Breast epithelium (tissue), 4 donors: ENCODE measurements around the gene PTPN21. TPM values are rescaled to one million over a fixed set of nuclear protein-coding genes. Genes with fewer than 3 reads are reported as not detected.

ENCODE experiments used
- DNase-seq, 2 donors: peaks; one replicate each; pipeline ENCODE4 v3.0.0-alpha.2; 2019; ENCODE audit warnings: low spot score in 2 of 2
- H3K27ac ChIP-seq, 2 donors: fragments of 200-600 bp; sonication (generic) in 1 of 2; one replicate each; pipeline ENCODE4 v1.5.1; 2016 to 2019; ENCODE audit warnings: mild to moderate bottlenecking in 1 of 2
- H3K27me3 ChIP-seq, 2 donors: fragments of 200-600 bp; sonication (generic) in 1 of 2; one replicate each; pipeline versions ENCODE4 v1.5.1 to v1.6.0; 2017 to 2019; ENCODE audit warnings: control low read depth in 1 of 2, mild to moderate bottlenecking in 1 of 2
- H3K36me3 ChIP-seq: fragments of 200-600 bp; one replicate; pipeline ENCODE4 v1.5.1; 2019
- H3K4me1 ChIP-seq, 2 donors: fragments of 200-600 bp; sonication (generic); one replicate each; pipeline ENCODE4 v1.5.1; 2016 to 2019; ENCODE audit warnings: control low read depth in 1 of 2
- H3K4me3 ChIP-seq, 3 donors: fragments of 200-600 bp; sonication (generic); 1 replicate in 2 of 3; 2 replicates in 1 of 3; pipeline ENCODE4 v1.5.1; 2016 to 2019; ENCODE audit warnings: mild to moderate bottlenecking in 3 of 3, moderate library complexity in 2 of 3
- H3K9me3 ChIP-seq, 2 donors: fragments of 200-600 bp; sonication (generic) in 1 of 2; one replicate each; pipeline ENCODE4 v1.5.1; 2016 to 2019; ENCODE audit warnings: control low read depth in 1 of 2
- CTCF ChIP-seq, 3 donors: fragments of 450-650 bp; IDR thresholded peaks; one replicate each; pipeline ENCODE4 v1.5.1; 2016 to 2017; ENCODE audit warnings: antibody characterized with exemption in 3 of 3, mild to moderate bottlenecking in 3 of 3, moderate library complexity in 3 of 3
- POLR2A ChIP-seq: fragments of 450-650 bp; IDR thresholded peaks from one replicate; pipeline ENCODE4 v1.6.1; 2016; ENCODE audit warnings: antibody characterized with exemption, mild to moderate bottlenecking, moderate library complexity
- POLR2AphosphoS5 ChIP-seq, 3 donors: sonication (generic); formaldehyde crosslinking; IDR thresholded peaks; one replicate each; pipeline ENCODE4 v1.6.1; 2017; ENCODE audit warnings: antibody characterized with exemption in 3 of 3
- intact Hi-C: fragments of 100-400 bp; cut with DNase I; formaldehyde crosslinking; loops from one replicate; pipeline ENCODE4 v1.15.1; 2023; ENCODE audit warnings: low total_unique reads
- total RNA-seq, 3 donors: library from RNA; depleted of rRNA; stranded (reverse); fragments of >200 nt; gene quantifications; one replicate each; pipeline ENCODE4 v1.1.0, GENCODE V29; 2016

Gene PTPN21
- total RNA-seq, 3 donors from 2014 or later = 14.4 to 18.1 (median 14.5) TPM

- H3K9me3 ChIP-seq = no peaks in the 10 kb centered on the region
- TF ChIP-seq CTCF (IDR thresholded peaks at IDR 0.05) = no peak
- TF ChIP-seq POLR2AphosphoS5 (IDR thresholded peaks at IDR 0.05) = no peak
- no peak for TF ChIP-seq POLR2A
- H3K4me1 ChIP-seq = no peaks in the 10 kb centered on the region
- intact Hi-C loops = no loop called here
- no peaks in the 10 kb centered on the region for H3K36me3 ChIP-seq
- H3K4me3 ChIP-seq = no peak overlapping the region
- DNase-seq = no peak
- H3K27me3 ChIP-seq = no peaks in the 10 kb centered on the region
- no peak overlapping the region for H3K27ac ChIP-seq
Measured at GRCh38 chr14:88547386-88547780, 7.4 kb downstream of the PTPN21 start.

GRCh38 chr14:88546621-88547385, 8.0 kb downstream of the PTPN21 start:
- Histone ChIP-seq H3K36me3 (no peaks in the 10 kb centered on the region), H3K27ac (peak overlapping the region in 1 of 2 donors; percentile 11)

GRCh38 chr14:88545256-88545655, 9.6 kb downstream of the PTPN21 start:
- Histone ChIP-seq H3K27me3 (no peaks in the 10 kb centered on the region), H3K9me3 (no peaks in the 10 kb centered on the region), H3K36me3 (no peaks in the 10 kb centered on the region), H3K27ac (no peak overlapping the region), H3K4me1 (no peaks in the 10 kb centered on the region), H3K4me3 (no peak overlapping the region)
- intact Hi-C loops = no loop called here
- TF ChIP-seq POLR2A (no peak), CTCF (IDR thresholded peaks at IDR 0.05) (no peak), POLR2AphosphoS5 (IDR thresholded peaks at IDR 0.05) (no peak)
- DNase-seq = no peak

More at GRCh38 chr14:88546621-88547385, 8.0 kb downstream of the PTPN21 start:
- TF ChIP-seq CTCF (IDR thresholded peaks at IDR 0.05) (no peak), POLR2A (no peak), POLR2AphosphoS5 (IDR thresholded peaks at IDR 0.05) (no peak)
- Histone ChIP-seq H3K9me3 (no peaks in the 10 kb centered on the region), H3K4me1 (no peaks in the 10 kb centered on the region), H3K4me3 (no peak overlapping the region), H3K27me3 (no peaks in the 10 kb centered on the region)
- no peak for DNase-seq
- intact Hi-C loops = no loop called here

GRCh38 chr14:88542857-88543795, 11.7 kb downstream of the PTPN21 start:
- Histone ChIP-seq H3K4me3 (no peak overlapping the region), H3K4me1 (no peaks in the 10 kb centered on the region), H3K9me3 (no peaks in the 10 kb centered on the region), H3K27me3 (no peaks in the 10 kb centered on the region), H3K27ac (no peak overlapping the region), H3K36me3 (no peaks in the 10 kb centered on the region)
- intact Hi-C loops = no loop called here
- TF ChIP-seq CTCF (IDR thresholded peaks at IDR 0.05) (no peak), POLR2A (no peak), POLR2AphosphoS5 (IDR thresholded peaks at IDR 0.05) (no peak)
- DNase-seq = no peak

- Histone ChIP-seq H3K36me3 (no peaks in the 10 kb centered on the region), H3K4me3 (no peak overlapping the region), H3K27me3 (no peaks in the 10 kb centered on the region), H3K9me3 (no peaks in the 10 kb centered on the region), H3K27ac (no peak overlapping the region), H3K4me1 (no peaks in the 10 kb centered on the region)
- DNase-seq = no peak
- intact Hi-C loops = no loop called here
- TF ChIP-seq POLR2AphosphoS5 (IDR thresholded peaks at IDR 0.05) (no peak), POLR2A (no peak), CTCF (IDR thresholded peaks at IDR 0.05) (no peak)
Measured at GRCh38 chr14:88541324-88541723, 13.5 kb downstream of the PTPN21 start.
